Measurements from ENCODE around the gene ALAS2.
"Not testable (repeated sequence)": the region's sequence is repeated elsewhere in the genome, so short reads cannot be mapped to it uniquely, and the experiment has no call there.

Gene ALAS2, protein sequence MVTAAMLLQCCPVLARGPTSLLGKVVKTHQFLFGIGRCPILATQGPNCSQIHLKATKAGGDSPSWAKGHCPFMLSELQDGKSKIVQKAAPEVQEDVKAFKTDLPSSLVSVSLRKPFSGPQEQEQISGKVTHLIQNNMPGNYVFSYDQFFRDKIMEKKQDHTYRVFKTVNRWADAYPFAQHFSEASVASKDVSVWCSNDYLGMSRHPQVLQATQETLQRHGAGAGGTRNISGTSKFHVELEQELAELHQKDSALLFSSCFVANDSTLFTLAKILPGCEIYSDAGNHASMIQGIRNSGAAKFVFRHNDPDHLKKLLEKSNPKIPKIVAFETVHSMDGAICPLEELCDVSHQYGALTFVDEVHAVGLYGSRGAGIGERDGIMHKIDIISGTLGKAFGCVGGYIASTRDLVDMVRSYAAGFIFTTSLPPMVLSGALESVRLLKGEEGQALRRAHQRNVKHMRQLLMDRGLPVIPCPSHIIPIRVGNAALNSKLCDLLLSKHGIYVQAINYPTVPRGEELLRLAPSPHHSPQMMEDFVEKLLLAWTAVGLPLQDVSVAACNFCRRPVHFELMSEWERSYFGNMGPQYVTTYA

DNA sequence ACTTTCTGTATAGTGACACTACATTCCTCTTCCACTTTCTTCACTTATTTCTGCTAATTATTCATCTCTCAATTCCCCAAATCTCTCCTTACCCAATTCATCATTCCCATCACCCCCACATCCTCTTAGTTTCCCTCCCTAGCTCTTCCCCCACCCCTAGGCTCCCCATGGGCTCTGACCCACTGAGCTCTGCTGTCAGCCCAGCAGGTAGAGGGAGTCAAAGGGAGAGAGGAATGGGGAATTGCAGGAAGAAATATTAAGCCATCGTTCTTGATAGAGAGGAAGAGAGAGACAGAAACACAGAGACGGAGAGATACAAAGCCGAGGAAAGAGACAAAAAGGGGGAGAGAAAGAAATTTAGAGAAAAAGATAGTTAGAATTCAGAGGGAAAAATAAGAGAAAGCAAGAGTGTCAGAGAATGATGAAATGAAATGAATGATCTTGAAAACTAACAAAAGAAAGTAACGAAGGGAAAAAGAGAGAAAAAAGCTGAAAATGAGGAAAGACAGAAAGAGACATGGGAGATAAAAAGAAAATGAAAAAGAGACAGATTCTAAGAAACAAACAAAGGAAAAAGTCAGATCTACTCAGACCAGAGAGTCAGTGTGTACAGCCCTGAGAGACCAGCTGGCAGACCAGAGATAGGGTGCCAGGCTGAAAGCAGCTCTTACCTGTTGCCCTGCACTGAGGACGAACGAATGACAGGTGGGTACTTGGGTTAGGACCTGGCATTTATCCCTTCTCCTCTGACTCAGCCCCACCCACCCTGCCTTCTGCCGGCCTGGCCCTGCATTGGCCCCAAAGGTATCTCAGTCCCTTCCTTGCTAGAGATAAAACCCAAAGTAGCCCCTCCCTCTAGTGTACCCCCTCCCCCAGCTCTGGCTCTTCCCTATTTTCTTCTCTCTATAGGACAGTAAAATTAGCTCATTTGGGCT lies at the start of gene ALAS2:
ALAS2 (minus strand) TSS at position 707 of the 935 bp plus-strand sequence. CDS start 4,977 bp downstream, outside the sequence.
- no peak for DNase-seq (ENCODE audit: low read depth)
- no peak for TF ChIP-seq MYC (IDR thresholded peaks at IDR 0.05; ENCODE audit: low read depth, low read length)
- TF ChIP-seq, protein P1, sequence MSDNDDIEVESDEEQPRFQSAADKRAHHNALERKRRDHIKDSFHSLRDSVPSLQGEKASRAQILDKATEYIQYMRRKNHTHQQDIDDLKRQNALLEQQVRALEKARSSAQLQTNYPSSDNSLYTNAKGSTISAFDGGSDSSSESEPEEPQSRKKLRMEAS (IDR thresholded peaks at IDR 0.05; ENCODE audit: low read depth, low read length), result no peak
- no peak for TF ChIP-seq POLR2A (IDR thresholded peaks at IDR 0.05; ENCODE audit: extremely low read depth, insufficient read length)
- TF ChIP-seq, protein P2, sequence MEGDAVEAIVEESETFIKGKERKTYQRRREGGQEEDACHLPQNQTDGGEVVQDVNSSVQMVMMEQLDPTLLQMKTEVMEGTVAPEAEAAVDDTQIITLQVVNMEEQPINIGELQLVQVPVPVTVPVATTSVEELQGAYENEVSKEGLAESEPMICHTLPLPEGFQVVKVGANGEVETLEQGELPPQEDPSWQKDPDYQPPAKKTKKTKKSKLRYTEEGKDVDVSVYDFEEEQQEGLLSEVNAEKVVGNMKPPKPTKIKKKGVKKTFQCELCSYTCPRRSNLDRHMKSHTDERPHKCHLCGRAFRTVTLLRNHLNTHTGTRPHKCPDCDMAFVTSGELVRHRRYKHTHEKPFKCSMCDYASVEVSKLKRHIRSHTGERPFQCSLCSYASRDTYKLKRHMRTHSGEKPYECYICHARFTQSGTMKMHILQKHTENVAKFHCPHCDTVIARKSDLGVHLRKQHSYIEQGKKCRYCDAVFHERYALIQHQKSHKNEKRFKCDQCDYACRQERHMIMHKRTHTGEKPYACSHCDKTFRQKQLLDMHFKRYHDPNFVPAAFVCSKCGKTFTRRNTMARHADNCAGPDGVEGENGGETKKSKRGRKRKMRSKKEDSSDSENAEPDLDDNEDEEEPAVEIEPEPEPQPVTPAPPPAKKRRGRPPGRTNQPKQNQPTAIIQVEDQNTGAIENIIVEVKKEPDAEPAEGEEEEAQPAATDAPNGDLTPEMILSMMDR (IDR thresholded peaks at IDR 0.05; ENCODE audit: low read depth, low read length), result no peak
- no peak within 1 kb of the TSS for H3K4me3 ChIP-seq (ENCODE audit: low read depth, low read length)

DNA sequence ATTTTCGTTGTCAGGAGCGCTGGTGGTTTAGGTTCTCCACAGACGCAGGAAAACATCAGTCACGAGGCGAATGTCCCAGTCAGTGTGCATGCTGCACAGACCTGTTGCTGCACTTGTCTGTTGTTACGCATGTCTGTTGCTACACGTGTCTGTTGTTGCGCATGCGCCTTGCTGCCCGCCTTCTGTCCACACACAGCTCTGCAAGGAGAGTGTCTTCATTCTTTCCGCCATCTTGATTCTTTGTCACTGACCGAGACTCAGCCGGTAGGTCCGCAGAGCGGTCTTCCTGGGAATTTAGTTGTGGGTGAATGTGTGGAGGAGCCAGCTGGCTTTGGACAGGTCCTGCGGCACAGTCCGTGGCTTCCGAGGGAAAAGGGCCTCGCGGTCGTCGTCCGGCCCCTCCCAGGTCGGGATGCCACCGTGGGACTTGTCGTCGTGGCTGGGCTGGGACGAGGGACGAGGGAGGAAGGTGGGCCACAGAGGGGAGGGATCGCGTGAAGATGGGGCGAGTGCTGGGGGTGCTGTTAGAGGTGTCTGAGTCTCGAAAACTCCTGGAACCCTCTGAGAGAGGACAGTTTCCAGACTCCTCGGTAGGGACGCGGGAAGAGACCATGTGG lies 44.2 kb upstream of the ALAS2 start, which contains the start of gene PAGE2B:
PAGE2B (plus strand) TSS at position 180 of the 617 bp plus-strand sequence. CDS start 1,012 bp downstream, outside the sequence.
- no peak for DNase-seq (ENCODE audit: low read depth)
- TF ChIP-seq, protein P1 (IDR thresholded peaks at IDR 0.05; ENCODE audit: low read depth, low read length), result no peak
- TF ChIP-seq, protein P2 (IDR thresholded peaks at IDR 0.05; ENCODE audit: low read depth, low read length), result no peak
- no peak for TF ChIP-seq MYC (IDR thresholded peaks at IDR 0.05; ENCODE audit: low read depth, low read length)
- TF ChIP-seq POLR2A (IDR thresholded peaks at IDR 0.05; ENCODE audit: extremely low read depth, insufficient read length), result no peak
- no peak within 1 kb of the TSS for H3K4me3 ChIP-seq (ENCODE audit: low read depth, low read length)

DNA sequence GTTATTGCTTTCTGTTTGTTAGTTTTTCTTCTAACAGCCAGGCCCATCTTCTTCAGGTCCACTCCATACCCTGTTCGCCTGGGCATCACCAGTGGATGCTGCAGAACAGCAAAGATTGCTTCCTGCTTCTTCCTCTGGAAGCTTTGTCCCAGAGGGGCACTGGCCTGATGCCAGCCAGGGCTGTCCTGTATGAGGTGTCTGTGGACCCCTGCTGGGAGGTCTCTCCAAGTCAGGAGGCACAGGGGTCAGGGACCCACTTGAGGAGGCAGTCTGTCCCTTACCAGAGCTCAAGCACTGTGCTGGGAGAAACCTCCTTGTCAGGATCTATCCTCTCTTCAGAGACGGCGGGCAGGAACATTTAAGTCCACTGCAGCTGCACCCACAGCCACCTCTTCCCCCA lies 41.5 kb upstream of the ALAS2 start:
- H3K4me3 ChIP-seq (ENCODE audit: low read depth, low read length), result no peak overlapping the region
- TF ChIP-seq, protein P2 (IDR thresholded peaks at IDR 0.05; ENCODE audit: low read depth, low read length), result no peak
- no peak for TF ChIP-seq MYC (IDR thresholded peaks at IDR 0.05; ENCODE audit: low read depth, low read length)
- no peak for TF ChIP-seq POLR2A (IDR thresholded peaks at IDR 0.05; ENCODE audit: extremely low read depth, insufficient read length)
- TF ChIP-seq, protein P1 (IDR thresholded peaks at IDR 0.05; ENCODE audit: low read depth, low read length), result no peak
- DNase-seq (ENCODE audit: low read depth), result no peak

DNA sequence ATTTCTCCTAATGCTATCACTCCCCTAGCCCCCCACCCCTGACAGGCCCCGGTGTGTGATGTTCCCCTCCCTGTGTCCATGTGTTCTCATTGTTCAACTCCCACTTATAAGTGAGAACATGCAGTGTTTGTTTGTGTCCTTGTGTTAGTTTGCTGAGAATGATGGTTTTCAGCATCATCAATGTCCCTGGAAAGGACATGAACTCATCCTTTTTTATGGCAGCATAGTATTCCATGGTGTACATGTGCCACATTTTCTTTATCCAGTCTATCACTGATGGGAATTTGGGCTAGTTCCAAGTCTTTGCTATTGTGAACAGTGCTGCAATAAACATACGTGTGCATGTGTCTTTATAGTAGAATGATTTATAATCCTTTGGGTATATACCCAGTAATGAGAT lies 36.4 kb upstream of the ALAS2 start:
- not testable (repeated sequence) for DNase-seq (ENCODE audit: low read depth); H3K4me3 ChIP-seq (ENCODE audit: low read depth, low read length)

DNA sequence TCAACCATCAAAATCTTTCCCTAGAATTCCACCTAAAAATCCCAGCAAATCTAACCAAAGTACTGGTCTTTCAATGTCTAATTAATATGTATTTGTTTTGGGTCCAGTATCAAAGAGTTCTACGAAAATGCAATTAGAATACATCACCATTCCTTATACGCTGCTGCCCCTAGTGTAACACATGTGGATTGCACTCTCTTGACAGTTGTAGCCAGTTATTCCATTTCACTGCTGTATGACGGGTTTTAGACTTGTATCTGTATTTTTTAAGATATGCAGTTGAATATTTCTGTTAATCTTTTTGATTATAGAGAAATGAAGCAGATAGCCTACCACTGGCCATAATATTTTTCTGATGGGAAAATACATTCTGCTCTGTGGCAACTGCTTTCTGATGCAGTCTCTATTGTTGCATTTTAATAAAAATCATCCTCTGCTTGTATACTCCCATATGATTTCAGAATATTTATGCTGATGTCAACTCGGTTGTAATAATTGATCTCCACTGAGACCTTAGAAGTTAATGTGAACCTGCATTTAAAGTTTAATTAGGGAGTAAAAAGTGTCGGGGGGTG lies 27.0 kb upstream of the ALAS2 start:
- TF ChIP-seq, protein P1 (IDR thresholded peaks at IDR 0.05; ENCODE audit: low read depth, low read length), result peak; percentile 42
- TF ChIP-seq, protein P2 (IDR thresholded peaks at IDR 0.05; ENCODE audit: low read depth, low read length), result peak; percentile 54
- TF ChIP-seq POLR2A (IDR thresholded peaks at IDR 0.05; ENCODE audit: extremely low read depth, insufficient read length) (no peak), MYC (IDR thresholded peaks at IDR 0.05; ENCODE audit: low read depth, low read length) (no peak)
- peak; percentile 20 for DNase-seq (ENCODE audit: low read depth)
- no peak overlapping the region for H3K4me3 ChIP-seq (ENCODE audit: low read depth, low read length)
